K562 (cell line): Measurements from ENCODE around the gene DBP. TPM values are rescaled to one million over a fixed set of nuclear protein-coding genes. Genes with fewer than 3 reads are reported as not detected.

Source experiments
- MAZ ChIP-seq, 2 experiments: fragments of 450-650 bp in 1 of 2; sonication (generic) in 1 of 2; formaldehyde crosslinking; IDR thresholded peaks in 1 of 2; conservative IDR thresholded peaks in 1 of 2; 2 replicates each; pipeline versions ENCODE4 v1.4.0 to v1.5.0; 2020; ENCODE audit warnings: mild to moderate bottlenecking in 1 of 2, missing genetic modification reagents in 1 of 2
- MCM3 ChIP-seq: fragments of 450-650 bp; IDR thresholded peaks from 2 replicates; pipeline ENCODE4 v1.6.1; 2016
- MCM5 ChIP-seq: fragments of 450-650 bp; IDR thresholded peaks from 2 replicates; pipeline ENCODE4 v1.6.1; 2016; ENCODE audit warnings: low read depth
- MTA2 ChIP-seq: fragments of 450-650 bp; IDR thresholded peaks from 2 replicates; pipeline ENCODE4 v1.6.1; 2016; ENCODE audit warnings: low read depth
- NFXL1 ChIP-seq: fragments of 450-650 bp; formaldehyde crosslinking; IDR thresholded peaks from 2 replicates; pipeline ENCODE4 v1.4.0; 2021; ENCODE audit warnings: mild to moderate bottlenecking
- RBM14 ChIP-seq: fragments of 200-400 bp; formaldehyde crosslinking; IDR thresholded peaks from 2 replicates; pipeline ENCODE4 v1.6.1; 2018; ENCODE audit warnings: low read depth, mild to moderate bottlenecking, low read length, moderate library complexity, borderline replicate concordance; ENCODE audit not compliant: insufficient read depth
- RBM17 ChIP-seq: fragments of 200-400 bp; formaldehyde crosslinking; IDR thresholded peaks from 2 replicates; pipeline ENCODE4 v1.6.1; 2017; ENCODE audit warnings: low read depth, mild to moderate bottlenecking, low read length, borderline replicate concordance
- SMAD4 ChIP-seq: fragments of 250-450 bp; sonication (Bioruptor Pico); conservative IDR thresholded peaks from 2 replicates; pipeline ENCODE4 v1.8.0; 2021; ENCODE audit warnings: inconsistent platforms, mild to moderate bottlenecking, moderate library complexity
- SMARCA4 ChIP-seq: fragments of 450-650 bp; IDR thresholded peaks from 2 replicates; pipeline ENCODE4 v1.6.1; 2016
- TAF15 ChIP-seq: fragments of 200-400 bp; formaldehyde crosslinking; IDR thresholded peaks from 2 replicates; pipeline ENCODE4 v1.6.1; 2017; ENCODE audit warnings: mild to moderate bottlenecking, low read depth, low read length, moderate library complexity
- THRB ChIP-seq: fragments of 450-650 bp; formaldehyde crosslinking; conservative IDR thresholded peaks from 2 replicates; pipeline ENCODE4 v1.4.0; 2022; ENCODE audit warnings: mild to moderate bottlenecking, missing genetic modification characterization
- ZC3H11A ChIP-seq: IDR thresholded peaks from 2 replicates; pipeline ENCODE4 v1.6.1; 2012; ENCODE audit warnings: low read depth, low read length, improper control_type of control experiment
- ZNF121 ChIP-seq: sonication (generic); formaldehyde crosslinking; conservative IDR thresholded peaks from 2 replicates; pipeline ENCODE4 v1.8.0; 2022; ENCODE audit warnings: missing genetic modification reagents
- ZNF217 ChIP-seq: sonication (generic); formaldehyde crosslinking; IDR thresholded peaks from 2 replicates; pipeline ENCODE4 v1.8.0; 2022; ENCODE audit warnings: mild to moderate bottlenecking, missing genetic modification reagents
- ZSCAN29 ChIP-seq: fragments of 450-650 bp; IDR thresholded peaks from 2 replicates; pipeline ENCODE4 v1.6.1; 2017
- polyA plus RNA-seq, 8 experiments: library from polyadenylated mRNA; depleted of rRNA in 4 of 8; stranded (reverse) in 5 of 8; unstranded in 3 of 8; fragments of >200 nt; fragmentation: Nextera tagmentation in 2 of 8; fragmentation: Illumina TruSeq in 1 of 8; extraction: Ambion mirVana in 2 of 8; extraction: Trizol in 1 of 8; gene quantifications; 2 replicates each; pipeline versions ENCODE4 v1.2.1 to v1.2.3, GENCODE V29; 2011 to 2014; ENCODE audit warnings: inconsistent platforms in 1 of 8, missing spikeins in 1 of 8
- total RNA-seq, 7 experiments: library from RNA; depleted of rRNA in 6 of 7; stranded (reverse); fragments of >200 nt in 6 of 7; fragmentation: Illumina TruSeq in 2 of 7; extraction: Trizol in 2 of 7; gene quantifications; 2 replicates each; pipeline versions ENCODE4 v1.2.1 to v1.2.3, GENCODE V29; 2011 to 2021; ENCODE audit warnings: low replicate concordance in 1 of 7
- TF ChIP-seq, protein P1 (sequence below): sonication (generic); formaldehyde crosslinking; IDR thresholded peaks from 2 replicates; pipeline ENCODE4 v1.9.0; 2022; ENCODE audit warnings: mild to moderate bottlenecking, missing genetic modification reagents
- TF ChIP-seq, protein P2 (sequence below): fragments of 250-450 bp; sonication (Bioruptor Pico); IDR thresholded peaks from 2 replicates; pipeline ENCODE4 v1.4.0; 2020; ENCODE audit warnings: borderline replicate concordance
- TF ChIP-seq, protein P3 (sequence below): fragments of 450-650 bp; formaldehyde crosslinking; IDR thresholded peaks from 2 replicates; pipeline ENCODE4 v1.4.0; 2020; ENCODE audit warnings: mild to moderate bottlenecking, mixed read lengths

Gene DBP
- total and polyA plus RNA-seq, 9 of the 15 experiments (the other 6 are each of a cell fraction or from before 2014, with no cell fraction given): 0.25 to 5.5 (median 1.8) TPM

DNA sequence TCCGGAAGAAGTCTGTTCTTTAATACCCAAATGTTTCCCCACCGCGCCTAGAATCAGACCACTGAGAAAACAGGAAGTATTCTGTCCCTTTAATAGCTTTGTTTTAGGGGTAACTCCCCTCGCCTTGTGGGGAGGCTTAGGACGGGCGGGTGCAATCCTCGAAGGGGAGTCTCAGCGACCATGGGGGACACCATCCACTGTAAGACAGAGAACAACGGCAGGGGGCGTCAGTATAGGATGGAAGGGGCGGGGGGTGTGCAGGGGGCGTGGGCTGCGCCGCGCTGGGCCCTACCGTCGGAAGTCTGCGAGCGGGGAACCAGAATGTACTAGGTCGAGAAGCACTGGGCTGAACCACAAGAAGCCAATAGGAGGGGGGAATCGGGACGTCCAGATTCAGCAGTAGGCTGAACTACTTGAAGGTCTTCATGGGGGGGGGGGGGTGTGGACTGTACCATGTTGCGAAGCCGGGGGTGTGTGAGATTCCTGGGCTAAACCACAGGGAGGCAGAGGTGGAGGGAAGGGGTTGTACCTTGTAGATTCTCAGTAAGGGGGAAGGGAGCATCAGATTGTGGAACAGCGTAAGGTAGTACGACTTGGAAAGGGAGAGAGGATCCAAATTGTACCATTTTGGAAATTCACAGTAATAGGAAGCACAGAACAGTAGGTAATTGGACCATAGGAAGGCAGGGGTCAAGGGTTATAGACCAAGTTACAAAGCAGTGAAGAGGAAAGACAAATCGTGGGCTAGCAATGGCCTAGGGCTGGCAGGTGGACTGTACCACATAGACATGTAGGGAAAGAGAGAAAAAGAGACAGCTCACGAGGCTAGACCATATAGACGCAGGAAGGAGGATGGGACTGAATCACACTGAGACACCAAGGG, 1.0 kb upstream of the DBP start (continued):
- TF ChIP-seq RBM14: no peak
- TF ChIP-seq MCM5: no peak
- TF ChIP-seq MCM3: no peak
- peak; percentile 36 for TF ChIP-seq SMARCA4
- no peak for TF ChIP-seq RBM17
- TF ChIP-seq SMAD4: no peak
- TF ChIP-seq TAF15: no peak
- TF ChIP-seq NFXL1: no peak
- TF ChIP-seq, protein P1, sequence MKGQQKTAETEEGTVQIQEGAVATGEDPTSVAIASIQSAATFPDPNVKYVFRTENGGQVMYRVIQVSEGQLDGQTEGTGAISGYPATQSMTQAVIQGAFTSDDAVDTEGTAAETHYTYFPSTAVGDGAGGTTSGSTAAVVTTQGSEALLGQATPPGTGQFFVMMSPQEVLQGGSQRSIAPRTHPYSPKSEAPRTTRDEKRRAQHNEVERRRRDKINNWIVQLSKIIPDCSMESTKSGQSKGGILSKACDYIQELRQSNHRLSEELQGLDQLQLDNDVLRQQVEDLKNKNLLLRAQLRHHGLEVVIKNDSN (CRISPR knock-in tag): no peak
- TF ChIP-seq, protein P2, sequence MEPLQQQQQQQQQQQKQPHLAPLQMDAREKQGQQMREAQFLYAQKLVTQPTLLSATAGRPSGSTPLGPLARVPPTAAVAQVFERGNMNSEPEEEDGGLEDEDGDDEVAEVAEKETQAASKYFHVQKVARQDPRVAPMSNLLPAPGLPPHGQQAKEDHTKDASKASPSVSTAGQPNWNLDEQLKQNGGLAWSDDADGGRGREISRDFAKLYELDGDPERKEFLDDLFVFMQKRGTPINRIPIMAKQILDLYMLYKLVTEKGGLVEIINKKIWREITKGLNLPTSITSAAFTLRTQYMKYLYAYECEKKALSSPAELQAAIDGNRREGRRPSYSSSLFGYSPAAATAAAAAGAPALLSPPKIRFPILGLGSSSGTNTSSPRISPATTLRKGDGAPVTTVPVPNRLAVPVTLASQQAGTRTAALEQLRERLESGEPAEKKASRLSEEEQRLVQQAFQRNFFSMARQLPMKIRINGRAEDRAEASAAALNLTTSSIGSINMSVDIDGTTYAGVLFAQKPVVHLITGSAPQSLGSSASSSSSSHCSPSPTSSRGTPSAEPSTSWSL (CRISPR knock-in tag): no peak
- peak; percentile 51; the same call in 1 of the 2 replicates for TF ChIP-seq THRB (CRISPR knock-in tag)
- no peak for TF ChIP-seq ZNF217 (CRISPR knock-in tag)
- peak; percentile 87 for TF ChIP-seq ZSCAN29
- TF ChIP-seq, protein P3, sequence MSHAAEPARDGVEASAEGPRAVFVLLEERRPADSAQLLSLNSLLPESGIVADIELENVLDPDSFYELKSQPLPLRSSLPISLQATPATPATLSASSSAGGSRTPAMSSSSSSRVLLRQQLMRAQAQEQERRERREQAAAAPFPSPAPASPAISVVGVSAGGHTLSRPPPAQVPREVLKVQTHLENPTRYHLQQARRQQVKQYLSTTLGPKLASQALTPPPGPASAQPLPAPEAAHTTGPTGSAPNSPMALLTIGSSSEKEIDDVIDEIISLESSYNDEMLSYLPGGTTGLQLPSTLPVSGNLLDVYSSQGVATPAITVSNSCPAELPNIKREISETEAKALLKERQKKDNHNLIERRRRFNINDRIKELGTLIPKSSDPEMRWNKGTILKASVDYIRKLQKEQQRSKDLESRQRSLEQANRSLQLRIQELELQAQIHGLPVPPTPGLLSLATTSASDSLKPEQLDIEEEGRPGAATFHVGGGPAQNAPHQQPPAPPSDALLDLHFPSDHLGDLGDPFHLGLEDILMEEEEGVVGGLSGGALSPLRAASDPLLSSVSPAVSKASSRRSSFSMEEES: no peak
- no peak for TF ChIP-seq MAZ (CRISPR knock-in tag; conservative IDR thresholded peaks at IDR 0.05 in 1 of 2, IDR thresholded peaks at IDR 0.05 in 1 of 2)
- TF ChIP-seq ZNF121 (CRISPR knock-in tag): no peak
- TF ChIP-seq ZC3H11A: no peak
- TF ChIP-seq MTA2: no peak
